Panc1 (cell line): ENCODE measurements around the gene MRPS23. TPM values are rescaled to one million over a fixed set of nuclear protein-coding genes. Genes with fewer than 3 reads are reported as not detected.

ENCODE experiments used
- ATAC-seq: fragments of 200-7000 bp; cut with Tn5 transposase; 2 replicates; pipeline ENCODE4 v1.9.1; 2020; ENCODE audit warnings: mild to moderate bottlenecking, moderate library complexity
- BruUV-seq: library from RNA; stranded (reverse); fragments of 400-500 nt; replicated peaks from 2 replicates; lab custom pipeline; 2021; lab: Mats Ljungman, UMichigan
- CTCF ChIA-PET: fragments of 300-600 bp; sonication (Branson Sonifier 250); formaldehyde crosslinking; loops from one replicate; lab custom pipeline; 2022; ENCODE audit warnings: antibody characterized with exemption; lab: Charles Lee
- POLR2A ChIA-PET: fragments of 300-600 bp; sonication (Branson Sonifier 250); formaldehyde crosslinking; loops from one replicate; lab custom pipeline; 2022; ENCODE audit warnings: antibody characterized with exemption; lab: Charles Lee
- DNase-seq: peaks from one replicate; pipeline ENCODE4 v3.0.0-alpha.2; 2010; ENCODE audit warnings: low read depth, low spot score
- H3K27ac ChIP-seq: 2 replicates; pipeline ENCODE4 v1.5.1; 2011; ENCODE audit warnings: mild to moderate bottlenecking, low read length, inconsistent platforms
- H3K27me3 ChIP-seq: fragments of 200-500 bp; sonication (Bioruptor generic); 2 replicates; pipeline ENCODE4 v1.6.0; 2014; ENCODE audit warnings: low read length, inconsistent platforms; ENCODE audit not compliant: control insufficient read depth, insufficient read depth
- H3K36me3 ChIP-seq: fragments of 200-500 bp; sonication (Bioruptor generic); 2 replicates; pipeline ENCODE4 v1.5.1; 2014; ENCODE audit warnings: inconsistent platforms, mild to moderate bottlenecking, low read length, moderate library complexity; ENCODE audit not compliant: control insufficient read depth, insufficient read depth
- H3K4me1 ChIP-seq: 2 replicates; pipeline ENCODE4 v1.5.1; 2011; ENCODE audit warnings: inconsistent platforms, mild to moderate bottlenecking, low read length, moderate library complexity; ENCODE audit not compliant: control insufficient read depth, insufficient read depth
- H3K4me3 ChIP-seq, 2 experiments: 2 replicates each; pipeline ENCODE4 v1.5.1; 2011 to 2012; ENCODE audit warnings: low read depth in 2 of 2, low read length in 2 of 2, mild to moderate bottlenecking in 2 of 2, inconsistent platforms in 1 of 2, moderate library complexity in 1 of 2
- H3K9me3 ChIP-seq: fragments of 200-500 bp; sonication (Bioruptor generic); 2 replicates; pipeline ENCODE4 v1.5.1; 2014; ENCODE audit warnings: low read depth, mild to moderate bottlenecking, inconsistent platforms, low read length, moderate library complexity; ENCODE audit not compliant: control insufficient read depth, insufficient read depth
- POLR2AphosphoS5 ChIP-seq: IDR thresholded peaks from 2 replicates; pipeline ENCODE4 v1.6.1; 2012; ENCODE audit warnings: mild to moderate bottlenecking, low read depth, low read length, moderate library complexity
- REST ChIP-seq, 2 experiments: IDR thresholded peaks; 2 replicates each; pipeline ENCODE4 v1.6.1; 2011 to 2012; ENCODE audit warnings: low read depth in 2 of 2, control low read depth in 1 of 2, low read length in 1 of 2, mild to moderate bottlenecking in 1 of 2, moderate library complexity in 1 of 2; ENCODE audit not compliant: insufficient read depth in 1 of 2
- SIN3A ChIP-seq: IDR thresholded peaks from 2 replicates; pipeline ENCODE4 v1.6.1; 2012; ENCODE audit warnings: low read depth, mild to moderate bottlenecking, low read length, moderate library complexity, borderline replicate concordance; ENCODE audit not compliant: insufficient read depth
- TCF7L2 ChIP-seq: IDR thresholded peaks from 2 replicates; pipeline ENCODE4 v1.6.1; 2011; ENCODE audit warnings: mild to moderate bottlenecking, low read depth, low read length, inconsistent platforms
- in situ Hi-C: cut with HindIII; loops from 2 replicates; pipeline ENCODE4 v1.10.0; 2016; ENCODE audit warnings: low sequenced_read_pairs, low pct_unique_long_range_greater_than_20kb
- intact Hi-C: fragments of 100-400 bp; cut with micrococcal nuclease; formaldehyde crosslinking; loops from one replicate; pipeline ENCODE4 v1.10.0; 2022; ENCODE audit not compliant: unreplicated experiment
- total RNA-seq: library from RNA; stranded (reverse); gene quantifications from one replicate; pipeline ENCODE4 v1.2.1, GENCODE V29; 2021; ENCODE audit not compliant: unreplicated experiment
- TF ChIP-seq, protein P1 (sequence below): fragments of 450-650 bp; IDR thresholded peaks from 2 replicates; pipeline ENCODE4 v1.5.1; 2017; ENCODE audit warnings: mild to moderate bottlenecking

Gene MRPS23
- total RNA-seq, 1 experiment from 2014 or later = 85.4 TPM

DNA sequence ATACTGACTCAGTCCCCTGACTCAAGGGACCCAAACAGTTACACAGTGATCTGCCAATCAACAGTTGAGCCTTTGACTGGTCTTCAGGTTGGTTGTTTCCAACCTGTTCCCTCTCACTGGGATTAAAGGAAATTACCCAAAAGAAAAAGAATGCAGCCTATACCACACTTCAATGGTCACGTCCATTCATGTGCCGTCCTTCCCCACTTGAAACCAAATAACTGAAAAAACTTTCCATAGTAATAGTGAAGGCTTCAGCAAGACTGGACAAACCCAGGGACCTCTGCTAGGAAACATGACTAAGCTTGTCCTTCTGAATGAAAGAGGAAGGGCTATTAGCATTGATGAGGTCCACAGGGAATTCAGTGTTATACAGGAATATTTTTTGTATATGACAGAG lies 30.6 kb downstream of the MRPS23 start:
- H3K36me3 ChIP-seq = no peaks in the 10 kb centered on the region
- BruUV-seq = no TSS peak
- no peak overlapping the region for H3K27ac ChIP-seq
- in situ Hi-C loops = no loop called here
- DNase-seq (no peak), ATAC-seq (no peak)
- CTCF ChIA-PET = no interaction called here
- no peak for TF ChIP-seq TCF7L2
- no peak for TF ChIP-seq POLR2AphosphoS5
- TF ChIP-seq SIN3A = no peak
- TF ChIP-seq, protein P1, sequence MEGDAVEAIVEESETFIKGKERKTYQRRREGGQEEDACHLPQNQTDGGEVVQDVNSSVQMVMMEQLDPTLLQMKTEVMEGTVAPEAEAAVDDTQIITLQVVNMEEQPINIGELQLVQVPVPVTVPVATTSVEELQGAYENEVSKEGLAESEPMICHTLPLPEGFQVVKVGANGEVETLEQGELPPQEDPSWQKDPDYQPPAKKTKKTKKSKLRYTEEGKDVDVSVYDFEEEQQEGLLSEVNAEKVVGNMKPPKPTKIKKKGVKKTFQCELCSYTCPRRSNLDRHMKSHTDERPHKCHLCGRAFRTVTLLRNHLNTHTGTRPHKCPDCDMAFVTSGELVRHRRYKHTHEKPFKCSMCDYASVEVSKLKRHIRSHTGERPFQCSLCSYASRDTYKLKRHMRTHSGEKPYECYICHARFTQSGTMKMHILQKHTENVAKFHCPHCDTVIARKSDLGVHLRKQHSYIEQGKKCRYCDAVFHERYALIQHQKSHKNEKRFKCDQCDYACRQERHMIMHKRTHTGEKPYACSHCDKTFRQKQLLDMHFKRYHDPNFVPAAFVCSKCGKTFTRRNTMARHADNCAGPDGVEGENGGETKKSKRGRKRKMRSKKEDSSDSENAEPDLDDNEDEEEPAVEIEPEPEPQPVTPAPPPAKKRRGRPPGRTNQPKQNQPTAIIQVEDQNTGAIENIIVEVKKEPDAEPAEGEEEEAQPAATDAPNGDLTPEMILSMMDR = no peak
- TF ChIP-seq REST (IDR thresholded peaks at IDR 0.05; ENCODE audit: insufficient read depth in 1 of 2, low read depth in 2 of 2, low read length in 1 of 2) = no peak
- peaks cover 11% of the 10 kb centered on the region for H3K27me3 ChIP-seq
- no peaks in the 10 kb centered on the region for H3K4me1 ChIP-seq
- POLR2A ChIA-PET = no interaction called here
- intact Hi-C loops = no loop called here
- H3K4me3 ChIP-seq = no peak overlapping the region
- H3K9me3 ChIP-seq = no peaks in the 10 kb centered on the region

- H3K27ac ChIP-seq = no peak overlapping the region
- ATAC-seq = no peak
- TF ChIP-seq, protein P1 = no peak
- TF ChIP-seq SIN3A (no peak), TCF7L2 (no peak), REST (IDR thresholded peaks at IDR 0.05; ENCODE audit: insufficient read depth in 1 of 2, low read depth in 2 of 2, low read length in 1 of 2) (no peak), POLR2AphosphoS5 (no peak)
- no peaks in the 10 kb centered on the region for H3K4me1 ChIP-seq
- no peak overlapping the region for H3K4me3 ChIP-seq
- ChIA-PET POLR2A (interaction anchor here (0.6 kb wide), 1 partner anchor 37 kb away, joined by 4 read pairs; no protein-coding TSS in a partner anchor), CTCF (no interaction called here)
- no TSS peak for BruUV-seq
- no peak for DNase-seq
- no peaks in the 10 kb centered on the region for H3K36me3 ChIP-seq
- H3K9me3 ChIP-seq = no peaks in the 10 kb centered on the region
- in situ Hi-C loops (no loop called here), intact Hi-C loops (no loop called here)
- peaks cover 12% of the 10 kb centered on the region for H3K27me3 ChIP-seq
These were observed 31.8 kb downstream of the MRPS23 start for GRCh38 chr17:57818066-57818465.
